Chondrocyte (in vitro differentiated cells): ENCODE data around the gene SETBP1. TPM values are rescaled to one million over a fixed set of nuclear protein-coding genes. Genes with fewer than 3 reads are reported as not detected.
A peak's percentile ranks its signal among the peaks of the same experiment; 100 is the strongest.

Experiments used
- DNase-seq: peaks from one replicate; pipeline ENCODE4 v3.0.0; 2021; ENCODE audit warnings: mixed read lengths, low spot score
- H3K27ac Mint-ChIP-seq: one replicate; pipeline ENCODE4 v1.8.0; 2021; ENCODE audit warnings: mild to moderate bottlenecking, moderate library complexity, mixed read lengths; ENCODE audit not compliant: unreplicated experiment
- H3K27me3 Mint-ChIP-seq: 2 replicates; pipeline ENCODE4 v1.8.0; 2021; ENCODE audit warnings: low read depth, mixed read lengths
- H3K36me3 Mint-ChIP-seq: 2 replicates; pipeline ENCODE4 v1.8.0; 2021; ENCODE audit warnings: low read depth, mixed read lengths
- H3K4me1 Mint-ChIP-seq: 2 replicates; pipeline ENCODE4 v1.8.0; 2021; ENCODE audit warnings: low read depth, mild to moderate bottlenecking, mixed read lengths
- H3K4me3 Mint-ChIP-seq: one replicate; pipeline ENCODE4 v1.8.0; 2021; ENCODE audit warnings: mild to moderate bottlenecking, moderate library complexity, mixed read lengths; ENCODE audit not compliant: unreplicated experiment
- H3K9me3 Mint-ChIP-seq: 2 replicates; pipeline ENCODE4 v1.8.0; 2021; ENCODE audit warnings: low read depth, mixed read lengths
- CTCF ChIP-seq: fragments of 200-600 bp; sonication (generic); IDR thresholded peaks from 2 replicates; pipeline ENCODE4 v1.5.0; 2021; ENCODE audit warnings: antibody characterized with exemption, mild to moderate bottlenecking, moderate library complexity
- total RNA-seq: library from RNA; stranded (reverse); gene quantifications from 3 replicates; pipeline ENCODE4 v1.2.1, GENCODE V29; 2021

Gene SETBP1
- total RNA-seq, 1 donor from 2014 or later, result 29.3 TPM

GRCh38 chr18:44691148-44691925 lies 10.6 kb downstream of the SETBP1 start:
- no peaks in the 10 kb centered on the region for H3K27me3 Mint-ChIP-seq
- peaks cover 48% of the 10 kb centered on the region for H3K4me1 Mint-ChIP-seq

GRCh38 chr18:44693030-44693784 lies 12.5 kb downstream of the SETBP1 start:
- Mint-ChIP-seq H3K4me3 (no peak overlapping the region), H3K27ac (no peak overlapping the region), H3K9me3 (no peaks in the 10 kb centered on the region), H3K4me1 (peaks cover 52% of the 10 kb centered on the region), H3K27me3 (no peaks in the 10 kb centered on the region), H3K36me3 (peaks cover 2% of the 10 kb centered on the region)
- no peak for TF ChIP-seq CTCF
- DNase-seq, result no peak

More at GRCh38 chr18:44691148-44691925, 10.6 kb downstream of the SETBP1 start:
- peaks cover 2% of the 10 kb centered on the region for H3K36me3 Mint-ChIP-seq
- no peak for TF ChIP-seq CTCF
- DNase-seq, result no peak
- no peak overlapping the region for H3K4me3 Mint-ChIP-seq
- H3K9me3 Mint-ChIP-seq, result no peaks in the 10 kb centered on the region
- no peak overlapping the region for H3K27ac Mint-ChIP-seq

GRCh38 chr18:44695503-44695902 lies 14.8 kb downstream of the SETBP1 start:
- Mint-ChIP-seq H3K27ac (peak overlapping the region; percentile 13), H3K4me1 (peaks cover 51% of the 10 kb centered on the region), H3K36me3 (no peaks in the 10 kb centered on the region), H3K9me3 (no peaks in the 10 kb centered on the region), H3K4me3 (peak overlapping the region; percentile 9), H3K27me3 (no peaks in the 10 kb centered on the region)
- no peak for DNase-seq
- no peak for TF ChIP-seq CTCF

- TF ChIP-seq CTCF, result no peak
- Mint-ChIP-seq H3K27me3 (no peaks in the 10 kb centered on the region), H3K4me3 (peak overlapping the region; percentile 7), H3K27ac (peak overlapping the region; percentile 59), H3K4me1 (peaks cover 60% of the 10 kb centered on the region), H3K36me3 (peaks cover 1% of the 10 kb centered on the region), H3K9me3 (no peaks in the 10 kb centered on the region)
- DNase-seq, result no peak
These were observed 16.2 kb downstream of the SETBP1 start for GRCh38 chr18:44696892-44697291.

GRCh38 chr18:44697315-44697714 lies 16.6 kb downstream of the SETBP1 start:
- no peaks in the 10 kb centered on the region for H3K27me3 Mint-ChIP-seq
- peaks cover 4% of the 10 kb centered on the region for H3K36me3 Mint-ChIP-seq
- no peaks in the 10 kb centered on the region for H3K9me3 Mint-ChIP-seq
- H3K27ac Mint-ChIP-seq, result no peak overlapping the region
- peaks cover 60% of the 10 kb centered on the region for H3K4me1 Mint-ChIP-seq
- no peak for TF ChIP-seq CTCF
- H3K4me3 Mint-ChIP-seq, result no peak overlapping the region
- no peak for DNase-seq
